Activated naive CD4-positive, alpha-beta T cell (primary cell): ENCODE measurements around the gene CEBPE.

Source experiments
- DNase-seq, 4 experiments: peaks; one replicate each; lab custom pipeline; 2025; lab: John Stamatoyannopoulos, UW

The CEBPE gene

DNA sequence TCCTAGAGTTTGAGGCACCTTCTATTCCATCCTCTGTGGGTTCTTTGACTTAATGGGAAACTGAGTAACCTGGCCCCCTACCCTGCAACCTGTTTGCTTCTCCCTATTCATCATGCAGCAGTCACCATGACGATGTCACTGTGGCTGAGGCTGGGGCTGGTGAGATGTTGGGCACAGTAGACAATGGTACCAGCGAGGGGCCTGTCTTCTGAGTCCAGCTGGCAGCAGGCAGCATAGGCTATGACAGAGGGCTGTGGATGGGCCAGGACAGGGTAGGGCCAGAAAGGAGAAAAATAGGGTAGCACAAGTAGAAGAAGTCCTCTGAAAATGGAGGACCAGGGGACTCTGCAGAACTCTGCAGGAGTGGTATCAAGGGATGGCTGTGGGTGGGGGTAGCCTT, 16.3 kb downstream of the CEBPE start:
- DNase-seq: no peak

DNA sequence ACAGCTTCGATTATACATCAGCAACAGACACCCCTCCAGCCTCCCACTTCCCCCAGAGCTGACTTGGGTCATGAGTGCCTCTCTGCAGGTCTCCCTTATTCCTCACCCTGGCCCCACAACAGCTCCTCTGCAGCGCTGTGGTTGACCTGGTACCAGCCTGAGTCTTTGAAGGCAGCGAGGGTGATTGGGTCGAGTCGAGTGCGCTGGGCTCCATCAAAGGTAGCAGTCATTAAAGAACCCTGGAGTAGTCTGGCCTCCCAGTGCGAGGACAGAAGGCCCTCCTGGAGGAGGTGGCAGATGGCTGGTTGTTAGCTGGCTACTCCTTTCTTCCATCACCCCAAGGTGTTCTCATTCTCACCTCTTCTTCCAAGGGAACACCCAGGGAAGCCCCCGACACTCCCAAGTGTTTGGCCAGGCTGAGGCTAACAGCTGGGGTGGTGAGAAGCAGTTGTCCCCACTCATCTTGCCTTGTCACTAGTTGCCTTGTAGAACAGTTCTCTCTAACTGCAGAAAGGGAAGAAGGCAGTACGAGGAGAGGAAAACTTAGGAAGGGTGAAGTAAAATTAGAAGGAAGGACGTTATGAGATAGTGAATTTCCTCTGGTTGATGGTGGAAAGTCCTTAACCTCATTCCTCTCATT, 16.9 kb downstream of the CEBPE start:
- no peak for DNase-seq

DNA sequence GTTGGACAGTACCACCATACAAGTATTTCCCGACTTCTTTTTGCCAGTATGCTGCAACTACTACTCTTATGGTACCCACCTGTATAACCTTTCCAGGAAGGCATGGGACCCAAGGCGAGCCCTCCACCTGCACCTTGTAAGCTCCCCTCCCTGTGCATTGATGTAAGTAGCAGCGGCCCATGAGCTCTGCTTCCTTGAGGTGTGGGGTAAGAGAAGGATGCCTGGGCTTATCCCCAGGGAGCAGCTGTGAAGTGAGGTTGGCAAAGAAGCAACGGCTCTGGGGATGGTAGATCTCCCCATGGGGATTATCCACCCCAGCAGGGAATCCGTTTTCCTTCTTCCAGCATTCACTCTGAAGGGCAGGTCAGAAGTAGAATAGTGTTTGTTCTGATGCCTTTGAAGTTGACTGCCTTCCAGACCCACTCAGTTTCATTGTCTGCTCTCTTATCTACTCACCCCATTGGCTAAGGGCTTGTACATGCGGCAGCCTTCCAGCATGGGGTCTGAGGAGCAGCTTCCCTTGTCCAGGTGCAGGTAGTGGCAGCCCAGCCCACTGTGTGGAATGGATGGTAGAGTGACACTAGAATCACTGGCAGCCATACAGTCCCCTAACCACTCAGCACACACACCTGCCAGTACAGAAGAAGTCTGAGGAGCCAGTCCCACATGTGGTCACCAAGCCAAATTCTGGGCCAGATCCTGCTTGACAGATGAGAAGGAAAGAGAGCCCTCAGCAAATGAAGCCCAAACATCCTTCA, 17.7 kb downstream of the CEBPE start:
- DNase-seq: no peak

DNA sequence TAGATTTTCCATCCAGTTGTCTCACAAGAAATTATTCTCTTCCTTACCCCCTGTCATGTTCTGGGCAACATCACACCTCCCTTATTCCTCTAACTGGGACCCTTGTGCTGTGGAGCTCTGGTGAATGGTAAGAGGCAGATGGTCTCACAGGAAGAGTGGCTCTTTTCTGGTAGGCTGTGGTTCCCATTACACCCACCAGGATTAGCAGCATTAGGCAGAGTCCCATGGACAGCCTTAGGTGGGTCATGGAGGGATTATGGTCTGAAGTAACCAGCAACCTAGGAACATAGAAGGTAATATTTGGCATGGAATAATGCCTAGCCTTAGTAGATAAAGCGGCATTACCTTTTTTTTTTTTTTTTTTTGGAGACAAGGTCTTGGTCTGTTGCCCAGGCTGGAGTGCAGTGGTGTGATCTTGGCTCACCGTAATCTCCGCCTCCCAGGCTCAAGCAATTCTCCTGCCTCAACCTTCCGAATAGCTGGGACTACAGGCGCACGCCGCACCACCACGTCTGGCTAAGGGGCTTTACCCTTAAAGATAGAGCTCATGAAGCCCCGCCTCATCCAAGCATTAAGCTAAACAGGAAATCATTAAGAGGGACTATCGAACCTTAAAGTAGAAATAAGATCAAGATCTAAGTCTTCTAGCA, 19.7 kb downstream of the CEBPE start:
- DNase-seq: no peak

DNA sequence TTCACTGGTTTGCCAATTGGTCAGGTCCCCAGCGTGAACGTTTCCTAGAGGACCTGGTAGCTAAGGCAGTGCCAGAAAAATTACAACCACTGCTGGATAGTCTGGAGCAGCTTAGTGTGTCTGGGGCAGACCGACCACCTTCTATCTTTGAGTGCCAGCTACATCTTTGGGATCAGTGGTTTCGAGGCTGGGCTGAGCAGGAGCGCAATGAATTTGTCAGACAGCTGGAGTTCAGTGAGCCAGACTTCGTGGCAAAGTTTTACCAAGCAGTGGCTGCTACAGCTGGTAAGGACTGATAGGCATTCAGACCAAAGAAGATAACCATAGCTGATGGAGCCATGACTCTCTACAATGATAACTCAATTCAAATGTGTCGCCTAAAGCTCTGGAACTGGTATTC, 21.3 kb downstream of the CEBPE start:
- DNase-seq: no peak

DNA sequence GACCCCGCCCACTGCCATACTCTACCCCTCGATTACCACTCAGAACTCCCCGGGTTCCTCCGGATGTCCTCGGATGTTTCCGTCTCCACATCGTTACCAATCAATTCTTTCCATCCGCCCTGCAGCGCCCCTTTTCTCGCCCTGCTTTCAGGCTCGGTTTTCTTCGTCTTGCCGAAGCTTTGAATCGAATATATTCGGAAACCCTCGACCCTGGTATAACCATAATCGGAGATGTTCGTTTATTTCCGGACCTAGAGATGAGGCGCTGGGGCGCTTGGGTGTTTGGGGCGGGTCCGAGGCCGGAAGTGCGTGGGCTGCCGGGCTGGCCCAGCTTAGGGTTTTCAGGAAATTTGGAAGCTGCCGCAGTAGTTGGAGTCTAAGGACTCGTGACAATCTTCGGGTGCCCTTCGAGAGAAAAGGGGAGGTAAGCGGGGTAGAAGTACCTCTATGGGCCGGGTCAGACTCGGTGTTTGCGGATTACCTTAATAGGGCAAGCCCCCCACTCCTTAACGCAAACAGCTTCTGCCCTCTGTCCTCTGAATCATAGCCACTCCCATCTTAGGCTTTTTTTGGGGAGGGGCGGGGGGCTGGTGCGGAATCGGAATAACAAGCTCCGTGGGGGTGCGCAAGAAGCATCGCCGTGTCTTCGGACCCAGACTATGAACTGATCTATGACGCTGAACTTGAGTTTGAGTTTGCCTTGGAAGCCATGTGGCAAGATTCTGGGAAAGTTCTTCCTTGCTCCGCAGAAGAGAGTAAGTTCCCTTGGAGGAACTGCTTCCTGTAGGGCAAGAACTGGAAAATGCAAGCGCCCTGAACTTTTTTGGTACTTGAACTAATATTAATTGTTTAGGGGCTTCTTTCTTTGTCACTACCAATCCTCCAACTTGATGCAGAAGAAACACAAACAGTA, 23.6 kb downstream of the CEBPE start, which contains the start of gene C14orf119:
Gene C14orf119 (plus strand): TSS at position 310 of the 913 bp plus-strand sequence. CDS start 2,154 bp downstream, outside the sequence.
- no peak for DNase-seq

DNA sequence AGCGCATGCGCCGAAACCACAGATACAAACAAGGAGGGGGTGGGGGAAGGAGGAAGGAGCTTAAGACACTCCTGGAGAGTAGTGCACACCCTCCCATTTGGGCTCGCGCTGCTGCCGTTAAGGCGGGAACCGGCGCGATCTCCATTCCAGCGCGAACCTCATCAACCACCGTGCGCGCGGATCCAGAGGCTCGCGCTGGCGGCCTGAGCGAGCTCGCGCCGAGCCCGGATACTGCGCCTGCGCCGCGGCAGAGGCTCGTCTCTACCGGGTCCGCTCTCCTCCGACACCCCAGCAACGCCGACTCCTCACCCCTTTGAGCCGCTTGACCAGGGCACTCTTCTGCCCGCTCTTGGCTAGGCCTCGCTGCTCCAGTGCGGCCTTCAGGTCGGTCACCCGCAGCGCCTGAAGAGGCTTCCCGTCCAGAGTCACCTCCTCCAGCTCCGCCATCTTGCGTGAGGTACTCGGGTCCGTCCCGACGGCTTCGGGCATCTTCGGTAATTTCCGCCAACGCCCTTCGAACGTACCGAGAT, 24.3 kb downstream of the CEBPE start, which contains the start of gene ACIN1:
Gene ACIN1 (minus strand): TSS at position 471 of the 530 bp plus-strand sequence. CDS start 24 bp downstream, at position 447.
- no peak for DNase-seq

DNA sequence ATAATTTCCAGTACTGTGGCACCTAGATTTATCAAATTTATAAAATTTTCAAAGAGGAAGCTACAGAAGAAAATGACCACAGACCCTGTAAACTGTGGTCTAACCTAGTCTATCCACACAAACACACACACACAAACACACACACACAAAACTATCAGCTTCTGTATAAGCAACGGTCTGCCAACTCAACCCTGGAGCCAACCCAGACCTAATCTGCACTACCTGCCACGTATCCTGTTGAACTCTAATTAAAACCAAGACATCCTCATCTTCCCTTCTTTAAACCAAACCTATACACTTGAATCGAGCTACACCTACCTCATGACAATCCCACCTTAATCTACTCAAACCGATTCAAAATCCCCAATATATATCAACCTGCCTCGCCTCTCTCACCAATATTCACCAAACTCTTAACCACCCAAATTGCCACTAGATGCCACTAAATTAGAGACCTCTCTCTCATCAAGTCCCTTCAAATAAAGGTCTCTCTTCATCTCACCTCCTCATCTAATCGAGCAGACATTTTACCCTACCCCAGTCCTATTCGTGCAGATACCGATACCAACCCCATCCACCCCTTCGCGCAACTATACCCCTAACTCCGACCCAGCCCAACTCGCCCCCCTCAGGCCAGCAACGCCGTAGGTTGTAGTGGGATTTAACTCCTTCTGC, 24.9 kb downstream of the CEBPE start:
- no peak for DNase-seq

DNA sequence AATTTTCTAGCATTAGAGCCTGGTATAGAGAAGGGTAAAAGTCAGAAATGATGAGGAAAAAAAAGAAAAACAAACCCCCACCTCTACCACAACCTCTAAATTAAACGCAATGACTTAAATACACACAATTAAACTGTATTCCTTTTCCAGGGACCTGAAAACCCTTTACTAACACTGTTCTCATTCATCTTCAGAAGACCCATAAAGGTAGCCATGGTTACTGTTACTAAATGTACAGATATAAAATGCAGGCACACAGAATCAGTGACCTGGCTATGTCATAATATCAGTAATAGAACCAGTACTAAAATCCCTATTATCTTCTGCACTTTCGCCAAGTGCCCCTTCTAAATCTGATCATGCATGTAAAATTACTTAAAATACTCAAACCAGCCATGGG, 25.5 kb downstream of the CEBPE start:
- no peak for DNase-seq

DNA sequence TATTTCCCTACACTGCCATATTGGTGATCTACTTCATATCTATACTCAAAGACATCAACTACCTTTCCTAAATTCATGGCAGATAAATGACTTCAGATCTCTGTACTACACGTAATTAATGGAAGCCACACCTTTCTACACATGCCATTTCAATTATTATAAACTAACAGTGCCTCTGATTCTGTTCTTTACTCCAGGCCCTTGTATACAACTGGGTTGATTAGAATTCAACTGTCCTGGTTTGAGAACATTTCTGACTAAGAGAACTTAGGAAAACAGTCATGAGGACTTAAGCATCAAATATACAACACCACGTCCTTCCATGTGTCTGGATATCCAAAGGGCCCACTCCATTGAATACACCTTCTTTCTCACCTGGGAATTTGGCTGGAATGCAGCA, 26.0 kb downstream of the CEBPE start:
- DNase-seq: no peak

DNA sequence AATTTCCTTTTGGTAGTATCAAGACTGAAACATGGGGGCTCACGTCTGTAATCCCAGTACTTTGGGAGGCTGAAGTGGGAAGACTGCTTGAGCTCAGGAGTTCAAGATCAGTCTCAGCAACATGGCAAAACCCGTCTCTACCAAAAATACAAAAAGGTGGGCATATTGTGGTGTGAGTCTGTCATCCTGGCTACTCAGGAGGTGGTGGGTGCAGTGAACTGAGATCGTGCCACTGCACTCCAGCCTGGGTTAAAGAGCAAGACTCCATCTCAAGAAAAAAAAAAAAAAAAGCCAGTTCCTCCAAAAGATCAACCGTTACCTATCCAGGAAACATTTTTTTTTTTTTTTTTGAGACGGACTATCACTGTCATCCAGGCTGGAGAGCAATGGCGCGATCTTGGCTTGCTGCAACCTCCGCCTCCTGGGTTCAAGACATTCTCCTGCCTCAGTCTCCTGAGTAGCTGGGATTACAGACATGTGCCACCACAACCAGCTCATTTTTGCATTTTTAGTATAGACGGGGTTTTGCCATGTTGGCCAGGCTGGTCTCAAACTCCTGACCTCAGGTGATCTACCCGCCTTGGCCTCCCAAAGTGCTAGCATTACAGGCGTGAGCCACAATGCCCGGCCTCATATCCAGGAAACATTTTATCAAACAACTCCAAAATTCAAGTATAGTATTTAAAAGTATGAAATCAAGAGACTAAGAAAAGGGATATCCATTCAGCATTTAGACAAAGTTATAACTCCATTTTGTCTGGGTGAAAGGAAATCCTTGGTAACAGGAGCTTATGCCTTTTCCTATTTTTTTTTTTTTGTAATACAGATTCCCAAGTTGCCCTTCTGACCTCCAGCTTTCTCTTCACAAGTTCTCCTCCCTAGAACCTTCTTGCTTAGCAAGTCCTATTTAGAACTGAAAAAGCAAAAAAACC, 27.5 kb downstream of the CEBPE start:
- no peak for DNase-seq

DNA sequence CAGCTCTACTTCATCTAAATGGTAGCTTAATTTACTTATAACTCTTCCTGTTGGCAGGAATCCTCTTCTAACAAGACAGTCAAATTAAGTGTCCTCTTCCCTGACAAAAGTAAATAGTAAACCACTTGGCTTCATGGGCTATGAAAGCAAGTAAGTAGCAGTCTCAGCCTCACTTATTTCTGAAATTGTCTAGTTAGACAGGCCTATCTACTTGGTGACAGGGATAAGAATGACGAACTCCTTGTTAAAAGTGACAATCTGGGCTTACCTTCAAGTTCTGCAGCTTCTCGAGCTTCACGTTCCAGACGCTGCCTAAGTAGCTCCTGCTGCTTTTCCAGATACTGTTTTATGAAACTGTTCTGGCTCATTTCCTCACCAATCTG, 28.8 kb downstream of the CEBPE start:
- no peak for DNase-seq

DNA sequence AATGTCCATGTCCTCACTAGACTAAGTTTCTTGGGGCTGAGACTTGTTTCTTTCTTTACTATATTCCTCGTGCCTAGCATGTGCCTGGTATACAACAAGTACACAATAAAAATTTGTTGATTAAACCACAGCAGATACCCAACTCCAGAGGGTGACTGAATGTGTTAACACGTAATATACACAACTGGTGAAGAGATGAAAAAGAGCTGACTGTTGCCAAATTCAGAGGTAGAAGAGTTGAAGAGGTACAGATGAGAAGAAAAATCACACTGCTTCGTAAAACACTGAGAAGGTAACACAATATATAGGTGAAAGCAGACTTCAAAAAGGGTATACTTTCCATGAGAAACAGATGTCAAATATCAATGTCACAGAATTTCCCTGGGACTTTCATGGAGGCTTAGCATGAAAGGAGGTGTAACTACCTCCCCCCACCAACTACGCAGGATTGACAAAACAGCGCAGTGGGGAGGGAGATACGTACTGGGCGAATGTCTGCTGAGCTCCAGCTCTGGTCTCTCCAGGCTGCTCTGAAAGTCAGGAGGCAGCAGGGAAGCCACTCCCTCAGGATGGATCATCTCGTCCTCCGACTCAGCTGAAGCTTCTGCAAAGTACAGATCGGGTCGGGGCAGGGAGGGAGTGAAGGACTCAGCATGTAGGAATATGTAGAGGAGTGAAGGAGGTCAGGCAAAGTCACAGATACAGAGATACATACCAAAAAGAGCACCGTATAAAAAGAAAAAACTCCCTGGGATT, 29.4 kb downstream of the CEBPE start:
- DNase-seq: no peak

DNA sequence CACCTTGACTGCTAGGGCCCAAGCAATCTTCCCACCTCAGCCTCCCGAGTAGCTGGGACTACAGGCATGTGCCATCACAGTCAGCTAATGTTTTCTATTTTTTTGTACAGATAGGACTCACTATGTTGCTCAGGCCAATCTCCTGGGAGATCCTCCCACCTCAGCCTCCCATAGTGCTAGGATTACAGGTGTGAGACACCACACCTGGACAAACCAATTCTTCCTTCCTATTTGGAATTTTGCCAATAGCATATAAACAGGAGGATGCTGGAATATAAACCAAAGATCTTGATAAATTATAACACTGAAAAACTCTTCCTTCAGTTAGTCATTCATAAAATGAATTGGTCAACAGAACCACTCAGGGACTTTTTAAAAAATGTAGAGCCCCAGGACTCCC, 32.5 kb downstream of the CEBPE start:
- no peak for DNase-seq

DNA sequence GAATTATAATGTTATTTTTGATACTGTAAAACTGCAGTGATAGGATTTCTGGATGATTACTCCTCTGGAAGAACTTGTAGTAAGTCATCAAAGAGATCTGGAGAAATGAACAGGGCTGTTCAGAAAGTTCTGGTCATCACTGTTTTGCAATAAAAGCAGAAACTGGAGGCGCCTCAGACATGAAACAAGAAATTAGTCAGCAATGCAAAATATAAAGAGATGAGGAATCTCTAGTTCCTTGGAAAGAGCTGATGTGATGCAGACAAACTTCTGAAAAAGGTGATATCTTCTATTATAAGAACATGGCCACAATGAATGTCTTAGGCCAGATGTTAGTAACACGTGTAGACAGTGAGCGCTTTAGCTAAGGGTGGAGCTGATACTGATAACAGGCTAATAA, 33.6 kb downstream of the CEBPE start:
- no peak for DNase-seq

DNA sequence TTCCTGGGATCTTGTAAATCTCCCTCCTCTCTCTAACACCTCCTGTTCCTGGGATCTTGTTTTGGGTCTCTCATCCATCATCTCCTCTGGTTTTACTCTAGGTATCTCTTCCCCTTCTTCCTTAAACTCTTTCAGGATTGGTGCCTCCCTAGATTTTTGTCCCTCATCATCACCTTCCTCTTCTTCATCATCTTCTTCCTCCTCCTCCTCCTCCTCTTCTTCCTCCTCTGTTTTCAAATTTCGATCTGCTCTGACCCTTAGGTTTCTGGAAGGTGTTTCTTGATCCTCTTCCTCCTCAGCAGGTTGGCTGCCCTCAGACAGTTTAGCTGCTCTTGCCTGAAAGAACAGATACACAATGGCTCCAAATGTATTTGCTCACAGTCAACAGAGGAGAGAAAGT, 38.6 kb downstream of the CEBPE start:
- DNase-seq: no peak

DNA sequence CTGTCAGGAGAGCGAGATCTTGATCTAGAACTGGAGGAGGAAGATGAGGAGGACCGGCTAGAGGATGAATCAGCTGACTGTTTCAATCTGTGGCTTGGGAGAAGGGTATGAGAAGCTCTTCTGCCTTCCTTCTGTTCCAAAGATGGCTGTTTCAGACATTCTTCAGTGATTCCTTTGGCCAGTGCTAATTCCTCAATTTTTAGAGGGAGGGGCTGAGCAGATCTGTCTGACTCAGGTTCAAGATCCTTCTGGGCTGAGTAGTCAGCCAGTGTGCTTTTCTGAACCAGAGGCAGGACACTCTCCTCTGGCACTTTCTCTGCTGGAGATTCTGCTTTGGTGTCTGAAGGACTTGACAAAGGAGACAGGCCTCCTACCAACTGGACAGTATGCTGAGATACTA, 39.3 kb downstream of the CEBPE start:
- DNase-seq: no peak

DNA sequence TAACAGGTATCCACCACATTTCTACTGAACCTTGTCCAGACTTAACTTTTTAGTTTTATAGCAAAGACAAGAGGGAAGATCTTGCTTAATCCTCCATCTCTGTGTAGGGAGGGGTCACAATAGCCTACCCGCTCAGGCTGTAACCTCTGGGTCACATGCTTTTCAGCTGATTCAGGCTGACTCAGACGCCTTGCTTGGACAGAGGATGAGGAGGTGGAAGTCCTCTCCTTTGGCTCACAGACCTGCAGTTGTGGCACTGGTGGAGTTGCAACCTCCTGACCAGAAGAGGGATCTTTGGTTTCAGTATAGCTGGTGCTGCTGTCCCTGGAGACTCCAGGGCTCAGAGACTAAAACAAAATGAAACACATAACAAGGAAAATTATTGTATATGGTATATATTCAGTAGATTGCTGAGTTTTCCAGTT, 40.4 kb downstream of the CEBPE start:
- no peak for DNase-seq

DNA sequence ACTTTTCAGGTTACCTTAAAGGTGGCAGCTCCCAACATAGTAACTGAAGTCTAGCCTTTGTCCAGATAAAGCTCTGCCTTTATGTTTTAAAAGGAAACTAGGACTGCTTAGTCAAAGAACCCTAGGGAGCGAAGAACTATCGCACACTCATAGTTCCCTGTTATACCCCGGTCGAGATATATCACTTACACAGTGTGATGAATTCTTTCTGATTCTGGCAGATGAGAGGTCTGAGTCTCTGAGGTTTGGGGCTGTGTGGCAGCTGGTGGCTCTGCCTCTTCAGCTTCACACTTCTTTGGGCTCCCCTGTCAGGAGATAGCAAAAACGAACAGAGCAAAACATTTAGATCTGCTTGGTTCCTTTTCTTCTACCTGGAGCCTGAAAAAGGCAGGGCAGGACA, 41.1 kb downstream of the CEBPE start:
- no peak for DNase-seq
